Measurements from ENCODE around the gene MAPKAPK2. TPM values are rescaled to one million over a fixed set of nuclear protein-coding genes. Genes with fewer than 3 reads are reported as not detected.
A peak's percentile ranks its signal among the peaks of the same experiment; 100 is the strongest.

Gene MAPKAPK2
- total and polyA plus RNA-seq, 10 donors, result 42.2 to 129 (median 94.2) TPM

DNA sequence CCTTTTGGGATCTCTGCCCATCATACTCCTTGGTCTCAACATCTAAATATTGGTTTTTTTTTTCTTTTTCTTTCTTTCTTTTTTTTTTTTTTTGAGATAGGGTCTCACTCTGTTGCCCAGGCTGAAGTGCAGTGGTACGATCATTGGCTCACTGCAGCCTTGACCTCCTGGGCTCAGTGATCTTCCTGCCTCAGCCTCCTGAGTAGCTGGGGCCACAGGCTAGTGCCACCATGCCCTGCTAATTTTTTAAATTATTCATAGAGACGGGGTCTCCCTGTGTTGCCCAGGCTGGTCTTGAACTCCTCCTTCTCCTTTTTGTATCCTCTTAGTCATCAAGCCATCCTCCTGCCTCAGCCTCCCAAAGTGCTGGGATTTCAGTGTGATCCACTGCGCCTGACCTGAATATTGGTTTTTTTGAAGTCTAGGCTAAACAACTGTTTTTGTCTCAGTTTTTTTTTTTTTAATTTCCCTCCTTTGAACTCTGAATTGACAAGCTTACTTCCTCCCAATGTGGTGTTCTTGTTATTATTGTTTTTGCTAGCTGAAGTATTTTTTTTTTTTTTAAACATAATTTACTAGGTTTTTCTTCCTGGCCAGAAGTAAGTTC is 30.9 kb downstream of the MAPKAPK2 start:
- no peak overlapping the region for H3K4me3 ChIP-seq
- intact Hi-C loops (cut with DNase I; ENCODE audit: low total_unique reads), result no loop called here
- 64 to 76% (median 72%) methylated on average over 3 of the region's 3 CpGs for WGBS, 5 donors
- H3K36me3 ChIP-seq, result no peaks in the 10 kb centered on the region
- no peak for DNase-seq
- H3K27me3 ChIP-seq (replicated peaks in 1 of 7), result no peaks in the 10 kb centered on the region
- H3K4me1 ChIP-seq, result peaks cover 43 to 100% (median 85%) of the 10 kb centered on the region in 6 donors
- TF ChIP-seq CTCF (IDR thresholded peaks at IDR 0.05 in 8 of 11, conservative IDR thresholded peaks at IDR 0.05 in 3 of 11), result no peak
- TF ChIP-seq POLR2A (IDR thresholded peaks at IDR 0.05), result no peak
- no peak for TF ChIP-seq POLR2AphosphoS5 (IDR thresholded peaks at IDR 0.05)
- no peaks in the 10 kb centered on the region for H3K9me3 ChIP-seq
- peak overlapping the region; percentile 37 to 87 (median 72) for H3K27ac ChIP-seq

DNA sequence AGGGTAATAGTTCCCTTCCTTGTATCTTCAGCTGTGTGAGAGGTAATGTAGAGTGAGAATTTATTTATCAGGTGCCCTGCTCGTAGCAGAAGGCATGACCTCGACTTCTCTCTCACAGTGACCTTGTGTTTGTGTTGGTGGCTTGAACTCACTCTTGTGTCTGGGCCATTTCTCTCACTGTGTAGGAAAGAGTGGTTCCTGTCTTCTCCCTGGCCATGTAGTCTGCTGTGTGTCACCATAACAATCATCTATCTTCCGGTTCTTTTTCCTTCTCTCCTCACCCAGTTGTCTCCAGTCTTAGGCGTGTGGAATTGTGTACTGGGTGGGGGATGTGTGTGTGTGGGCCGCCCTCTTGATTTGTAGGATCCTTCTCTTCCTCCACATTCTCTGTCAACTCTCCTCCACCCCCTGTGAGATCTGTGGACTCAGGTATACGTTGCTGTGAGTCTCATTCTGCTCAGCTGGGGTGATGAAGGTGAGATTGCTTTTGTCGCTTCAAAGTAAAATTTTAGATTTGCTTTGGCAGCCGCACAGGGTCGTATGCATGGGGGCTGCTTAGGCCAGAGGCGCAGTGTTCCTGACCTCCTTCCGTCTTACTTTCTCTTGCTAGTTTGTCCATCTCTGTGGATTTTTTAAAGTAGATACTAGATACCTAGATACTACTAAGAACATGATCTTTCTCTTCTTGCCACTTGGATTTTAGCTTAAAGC is 31.6 kb downstream of the MAPKAPK2 start:
- no peaks in the 10 kb centered on the region for H3K9me3 ChIP-seq
- no peaks in the 10 kb centered on the region for H3K27me3 ChIP-seq (replicated peaks in 1 of 7)
- no peaks in the 10 kb centered on the region for H3K36me3 ChIP-seq
- peak; percentile 48 for DNase-seq
- peak overlapping the region in 1 of 8 donors; percentile 12 for H3K4me3 ChIP-seq
- 63 to 70% (median 65%) methylated on average over 11 of the region's 11 CpGs for WGBS, 5 donors
- H3K27ac ChIP-seq, result peak overlapping the region; percentile 37 to 87 (median 72)
- intact Hi-C loops (cut with DNase I; ENCODE audit: low total_unique reads), result no loop called here
- peaks cover 43 to 100% (median 89%) of the 10 kb centered on the region in 6 donors for H3K4me1 ChIP-seq
- no peak for TF ChIP-seq POLR2A (IDR thresholded peaks at IDR 0.05)
- no peak for TF ChIP-seq POLR2AphosphoS5 (IDR thresholded peaks at IDR 0.05)
- TF ChIP-seq CTCF (IDR thresholded peaks at IDR 0.05 in 8 of 11, conservative IDR thresholded peaks at IDR 0.05 in 3 of 11), result no peak

- peak; percentile 15 for DNase-seq
- TF ChIP-seq POLR2AphosphoS5 (IDR thresholded peaks at IDR 0.05) (peak in 1 of 3 donors; percentile 46), CTCF (IDR thresholded peaks at IDR 0.05 in 8 of 11, conservative IDR thresholded peaks at IDR 0.05 in 3 of 11) (no peak)
- no peaks in the 10 kb centered on the region for H3K9me3 ChIP-seq
- intact Hi-C loops (cut with DNase I; ENCODE audit: low total_unique reads), result no loop called here
- H3K36me3 ChIP-seq, result no peaks in the 10 kb centered on the region
- H3K27me3 ChIP-seq (replicated peaks in 1 of 7), result no peaks in the 10 kb centered on the region
- peak overlapping the region in 1 of 8 donors; percentile 12 for H3K4me3 ChIP-seq
- 50 to 58% (median 55%) methylated on average over 8 of the region's 8 CpGs for WGBS, 5 donors
- H3K27ac ChIP-seq, result peak overlapping the region; percentile 37 to 87 (median 72)
- H3K4me1 ChIP-seq, result peaks cover 43 to 100% (median 89%) of the 10 kb centered on the region in 6 donors
Observed at GRCh38 chr1:206716870-206717673, 32.4 kb downstream of the MAPKAPK2 start.

DNA sequence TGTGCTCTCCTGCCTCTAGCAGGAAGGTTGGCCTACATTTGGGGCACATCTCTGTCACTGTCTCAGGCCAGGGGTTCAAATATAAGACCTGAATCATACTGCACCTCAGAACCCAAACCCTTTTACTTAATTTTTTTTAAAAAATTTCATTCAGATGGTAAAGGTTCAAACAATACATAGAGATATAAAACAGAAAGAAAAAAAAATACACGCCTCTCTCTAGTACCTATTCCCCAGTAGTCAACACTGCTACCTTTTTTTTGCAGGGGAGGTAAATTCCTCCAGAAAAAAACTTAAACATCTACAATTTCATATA is 32.9 kb downstream of the MAPKAPK2 start:
- 63 to 79% (median 76%) methylated on average over 1 of the region's 1 CpG for WGBS, 5 donors
- no peak for TF ChIP-seq POLR2A (IDR thresholded peaks at IDR 0.05)
- TF ChIP-seq CTCF (IDR thresholded peaks at IDR 0.05 in 8 of 11, conservative IDR thresholded peaks at IDR 0.05 in 3 of 11), result no peak
- no peak for TF ChIP-seq POLR2AphosphoS5 (IDR thresholded peaks at IDR 0.05)

More for the DNA sequence above, 32.9 kb downstream of the MAPKAPK2 start:
- Histone ChIP-seq H3K9me3 (no peaks in the 10 kb centered on the region), H3K27ac (peak overlapping the region in 6 of 8 donors; percentile 2 to 87 (median 78)), H3K36me3 (no peaks in the 10 kb centered on the region), H3K27me3 (replicated peaks in 1 of 7) (no peaks in the 10 kb centered on the region), H3K4me3 (peak overlapping the region in 1 of 8 donors; percentile 12), H3K4me1 (peaks cover 43 to 100% (median 89%) of the 10 kb centered on the region in 6 donors)
- intact Hi-C loops (cut with DNase I; ENCODE audit: low total_unique reads), result no loop called here
- DNase-seq, result no peak

All from spleen (tissue), 11 donors.